GM19025 (cell line): ENCODE data around the gene IFI44L.

Experiments used
- ATAC-seq: cut with Tn5 transposase; IDR thresholded peaks from one replicate; pipeline ENCODE4 v1.9.1; 2021; ENCODE audit warnings: mild to moderate bottlenecking, low read depth, moderate library complexity; ENCODE audit not compliant: unreplicated experiment

The IFI44L gene

GRCh38 chr1:78640462-78640861, 20.2 kb downstream of the IFI44L start:
- no peak for ATAC-seq

GRCh38 chr1:78641558-78641957, 21.3 kb downstream of the IFI44L start:
- no peak for ATAC-seq

GRCh38 chr1:78645723-78646122, 25.5 kb downstream of the IFI44L start:
- no peak for ATAC-seq

- no peak for ATAC-seq
Measured at GRCh38 chr1:78647238-78647637, 27.0 kb downstream of the IFI44L start.

GRCh38 chr1:78649628-78650027, 29.4 kb downstream of the IFI44L start, which contains the start of gene IFI44:
Gene IFI44 (plus strand): TSS chr1:78649831. CDS start chr1:78650196, 365 bp downstream.
- peak; percentile 76 for ATAC-seq

- ATAC-seq, result no peak
Measured at GRCh38 chr1:78650114-78650660, 29.9 kb downstream of the IFI44L start.

- ATAC-seq, result peak; percentile 29
Measured at GRCh38 chr1:78651241-78651640, 31.0 kb downstream of the IFI44L start.

GRCh38 chr1:78652019-78652560, 31.8 kb downstream of the IFI44L start:
- ATAC-seq, result no peak

- ATAC-seq, result no peak
Measured at GRCh38 chr1:78658901-78659300, 38.7 kb downstream of the IFI44L start.

- ATAC-seq, result no peak
Measured at GRCh38 chr1:78663923-78664322, 43.7 kb downstream of the IFI44L start.

- no peak for ATAC-seq
Measured at GRCh38 chr1:78664763-78665162, 44.5 kb downstream of the IFI44L start.

- ATAC-seq, result no peak
Measured at GRCh38 chr1:78665809-78666208, 45.6 kb downstream of the IFI44L start.

- ATAC-seq, result no peak
Measured at GRCh38 chr1:78667939-78668338, 47.7 kb downstream of the IFI44L start.

- ATAC-seq, result no peak
Measured at GRCh38 chr1:78668427-78668826, 48.2 kb downstream of the IFI44L start.

- no peak for ATAC-seq
Measured at GRCh38 chr1:78672428-78672827, 52.2 kb downstream of the IFI44L start.

- peak; percentile 37 for ATAC-seq
Measured at GRCh38 chr1:78673120-78673519, 52.9 kb downstream of the IFI44L start.

GRCh38 chr1:78676347-78676982, 56.2 kb downstream of the IFI44L start:
- ATAC-seq, result no peak

GRCh38 chr1:78676993-78677392, 56.7 kb downstream of the IFI44L start:
- no peak for ATAC-seq

- no peak for ATAC-seq
Measured at GRCh38 chr1:78677788-78678187, 57.5 kb downstream of the IFI44L start.

- ATAC-seq, result peak; percentile 74
Measured at GRCh38 chr1:78678324-78678723, 58.1 kb downstream of the IFI44L start.

- no peak for ATAC-seq
Measured at GRCh38 chr1:78681265-78681664, 61.0 kb downstream of the IFI44L start.

- ATAC-seq, result no peak
Measured at GRCh38 chr1:78682496-78682895, 62.2 kb downstream of the IFI44L start.
